BLaER1 treated with 17β-estradiol and CSF1 and Interleukin-3, amounts not matched to agents 10 nM and 100 nM (cell line): Measurements from ENCODE around the gene DEFB123.

Experiments
- H3K27ac ChIP-seq, 11 experiments: shearing (Covaris generic); formaldehyde crosslinking; 2 replicates each; pipeline ENCODE4 v1.8.1; 2022
- H3K27me3 ChIP-seq, 11 experiments: shearing (Covaris generic); formaldehyde crosslinking; 2 replicates each; pipeline ENCODE4 v1.8.1; 2022
- H3K36me3 ChIP-seq, 11 experiments: shearing (Covaris generic); formaldehyde crosslinking; 2 replicates each; pipeline ENCODE4 v1.8.1; 2022
- H3K4me1 ChIP-seq, 10 experiments: shearing (Covaris generic); formaldehyde crosslinking; 2 replicates each; pipeline ENCODE4 v1.8.1; 2022
- H3K4me2 ChIP-seq, 11 experiments: shearing (Covaris generic); formaldehyde crosslinking; 2 replicates each; pipeline ENCODE4 v1.8.1; 2022
- H3K4me3 ChIP-seq, 10 experiments: shearing (Covaris generic); formaldehyde crosslinking; 2 replicates each; pipeline ENCODE4 v1.8.1; 2022
- H3K9ac ChIP-seq, 11 experiments: shearing (Covaris generic); formaldehyde crosslinking; 2 replicates each; pipeline ENCODE4 v1.8.1; 2022
- H3K9me3 ChIP-seq, 11 experiments: shearing (Covaris generic); formaldehyde crosslinking; replicated peaks in 1 of 11; 2 replicates each; pipeline ENCODE4 v1.8.1; 2022
- H4K20me1 ChIP-seq, 11 experiments: shearing (Covaris generic); formaldehyde crosslinking; 2 replicates each; pipeline ENCODE4 v1.8.1; 2022
- Cebpa-rat ChIP-seq, 11 experiments: shearing (Covaris generic); IDR thresholded peaks; 2 replicates each; pipeline ENCODE4 v1.8.1; 2022

The DEFB123 gene

DNA sequence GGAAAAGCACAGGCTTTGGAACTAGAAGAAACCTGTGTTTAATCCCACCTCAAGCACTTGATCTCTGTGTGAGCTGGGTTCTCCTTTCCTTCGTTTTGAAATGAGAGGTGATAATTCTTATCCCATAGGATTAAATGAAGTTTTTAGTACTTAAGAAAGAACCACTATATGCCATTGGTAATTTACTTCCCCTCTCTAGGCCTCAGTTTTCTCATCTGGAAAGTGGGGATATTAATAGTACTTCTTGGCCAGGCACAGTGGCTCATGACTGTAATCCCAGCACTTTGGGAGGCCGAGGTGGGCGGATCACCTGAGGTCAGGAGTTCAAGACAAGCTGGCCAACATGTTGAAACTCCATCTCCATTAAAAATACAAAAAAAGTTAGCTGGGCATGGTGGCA is 48.7 kb downstream of the DEFB123 start:
- no peaks in the 10 kb centered on the region; a peak in 1 of 22 replicates for H3K27me3 ChIP-seq

DNA sequence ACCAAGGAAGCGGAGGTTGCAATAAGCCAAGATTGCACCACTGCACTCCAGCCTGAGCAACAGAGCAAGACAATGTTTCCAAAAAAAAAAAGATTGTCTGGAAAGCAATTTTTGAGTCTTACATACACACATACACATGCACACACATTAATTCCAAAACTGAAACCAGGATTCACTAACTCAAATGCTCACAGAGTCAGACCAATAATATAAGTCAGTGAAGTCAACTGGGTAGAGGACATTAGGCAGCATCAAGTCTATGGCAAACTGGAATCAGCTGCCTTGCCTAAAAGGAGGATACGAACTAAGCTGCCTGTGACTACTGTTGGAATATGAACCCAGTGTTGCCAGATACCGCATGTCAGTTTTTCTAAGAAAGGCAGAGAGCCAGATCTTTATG is 50.3 kb downstream of the DEFB123 start:
- no peak for TF ChIP-seq Cebpa-rat (IDR thresholded peaks at IDR 0.05)
- Histone ChIP-seq H3K4me1 (peaks cover 0 to 8% (median 4%) of the 10 kb centered on the region in 10 experiments; a peak in 4 of 20 replicates), H3K9me3 (no peaks in the 10 kb centered on the region; a peak in 1 of 22 replicates), H4K20me1 (no peaks in the 10 kb centered on the region), H3K27ac (no peak overlapping the region), H3K36me3 (no peaks in the 10 kb centered on the region), H3K4me3 (no peak overlapping the region), H3K9ac (no peak overlapping the region), H3K27me3 (no peaks in the 10 kb centered on the region), H3K4me2 (no peak overlapping the region)

More for the DNA sequence above, 48.7 kb downstream of the DEFB123 start:
- H3K4me3 ChIP-seq, result no peak overlapping the region
- peaks cover 0 to 6% (median 3%) of the 10 kb centered on the region in 11 experiments; a peak in 5 of 22 replicates for H3K9me3 ChIP-seq
- H3K27ac ChIP-seq, result no peak overlapping the region
- no peak overlapping the region for H3K4me2 ChIP-seq
- H3K36me3 ChIP-seq, result no peaks in the 10 kb centered on the region
- TF ChIP-seq Cebpa-rat (IDR thresholded peaks at IDR 0.05), result no peak
- no peak overlapping the region for H3K9ac ChIP-seq
- H4K20me1 ChIP-seq, result no peaks in the 10 kb centered on the region
- peaks cover 0 to 10% (median 6%) of the 10 kb centered on the region in 10 experiments; a peak in 4 of 20 replicates for H3K4me1 ChIP-seq

DNA sequence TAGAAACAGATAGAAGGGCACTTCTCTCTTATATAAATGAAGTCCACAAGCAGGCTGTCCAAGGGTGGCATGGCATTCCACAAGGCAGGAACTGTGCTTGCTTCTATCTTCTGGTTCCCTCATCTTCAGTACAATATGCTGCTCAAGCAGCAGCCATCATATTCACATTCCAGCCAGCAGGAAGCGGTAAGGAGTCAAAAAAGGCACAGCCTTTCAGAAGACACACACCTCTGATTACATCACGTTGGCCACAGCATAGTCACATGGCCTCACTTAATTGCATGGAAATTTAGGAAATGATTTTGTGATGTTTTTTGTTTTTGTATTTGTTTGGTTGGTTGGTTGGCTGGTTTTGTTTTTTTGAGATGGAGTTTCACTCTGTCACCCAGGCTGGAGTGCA is 53.7 kb downstream of the DEFB123 start:
- Histone ChIP-seq H3K4me3 (no peak overlapping the region), H3K9ac (no peak overlapping the region), H3K9me3 (no peaks in the 10 kb centered on the region; a peak in 1 of 22 replicates), H3K4me2 (no peak overlapping the region), H3K27ac (no peak overlapping the region), H3K4me1 (peaks cover 0 to 8% (median 0%) of the 10 kb centered on the region in 10 experiments; a peak in 2 of 20 replicates), H4K20me1 (no peaks in the 10 kb centered on the region), H3K36me3 (no peaks in the 10 kb centered on the region), H3K27me3 (no peaks in the 10 kb centered on the region)
- TF ChIP-seq Cebpa-rat (IDR thresholded peaks at IDR 0.05), result no peak

DNA sequence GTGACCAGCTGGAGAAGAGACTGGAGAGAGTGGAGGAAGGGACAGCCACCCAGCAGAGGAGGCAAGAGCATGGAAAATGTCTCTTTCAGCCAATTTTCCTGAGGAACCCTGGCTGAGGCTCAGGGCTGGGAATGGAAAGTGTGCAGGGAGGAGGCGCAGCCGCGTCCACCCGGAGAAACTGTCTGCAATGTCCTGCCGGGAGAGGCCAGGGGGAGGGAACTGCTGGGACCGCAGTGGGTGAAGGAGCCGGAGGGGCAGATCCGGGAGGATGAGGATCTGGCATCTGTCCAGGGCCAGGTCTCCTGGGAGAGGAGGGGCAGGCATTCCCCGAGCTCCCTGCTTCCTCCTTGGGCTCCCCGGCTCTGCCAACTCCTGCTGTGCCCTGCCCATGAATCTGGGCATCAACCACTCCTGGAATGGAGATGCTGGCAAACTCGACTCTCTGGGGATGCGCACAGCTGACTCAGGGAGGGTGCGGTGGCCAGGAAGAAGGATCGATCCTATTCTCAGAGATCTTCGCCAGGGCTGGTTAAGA is 56.4 kb downstream of the DEFB123 start:
- Histone ChIP-seq H4K20me1 (no peaks in the 10 kb centered on the region), H3K9ac (no peak overlapping the region), H3K27ac (no peak overlapping the region), H3K36me3 (no peaks in the 10 kb centered on the region), H3K4me3 (no peak overlapping the region), H3K4me2 (no peak overlapping the region), H3K9me3 (no peaks in the 10 kb centered on the region; a peak in 1 of 22 replicates), H3K4me1 (peaks cover 0 to 8% (median 0%) of the 10 kb centered on the region in 10 experiments; a peak in 2 of 20 replicates), H3K27me3 (no peaks in the 10 kb centered on the region)
- no peak for TF ChIP-seq Cebpa-rat (IDR thresholded peaks at IDR 0.05)

DNA sequence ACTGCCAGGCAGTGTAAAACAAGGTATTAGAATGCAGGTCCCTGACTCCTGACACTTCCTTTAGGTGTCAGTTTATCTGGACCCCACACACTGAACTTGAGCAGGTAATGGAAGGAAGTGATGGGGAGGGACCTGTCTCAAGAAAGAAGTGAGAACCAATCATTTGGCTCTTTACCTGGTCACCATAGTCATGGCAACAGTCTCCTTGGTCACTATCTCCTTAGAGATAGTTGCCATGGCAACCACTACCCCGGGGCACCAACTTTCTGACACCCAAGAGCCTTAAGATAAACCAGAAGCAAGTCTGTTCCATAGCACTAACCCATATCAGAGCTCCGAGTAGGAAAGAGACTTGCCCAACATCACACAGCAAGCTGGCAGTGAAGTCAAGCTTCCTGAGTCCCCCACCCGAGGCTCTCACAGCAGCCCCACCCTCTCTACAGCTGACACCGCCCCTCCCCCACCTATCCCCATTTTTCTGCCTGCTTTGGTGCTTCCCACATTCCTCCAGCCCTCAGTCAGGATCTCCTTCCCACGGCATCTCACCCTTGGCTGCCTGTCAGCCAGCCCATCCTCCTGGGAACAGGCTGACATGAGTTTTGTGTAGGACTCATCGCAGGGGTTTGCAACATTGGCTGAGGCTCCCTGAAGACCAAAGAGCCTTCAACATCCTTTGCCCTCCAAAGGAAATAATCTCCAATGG is 57.6 kb downstream of the DEFB123 start:
- Histone ChIP-seq H3K27ac (no peak overlapping the region), H3K27me3 (no peaks in the 10 kb centered on the region), H3K4me2 (no peak overlapping the region), H3K4me1 (peaks cover 0 to 2% (median 0%) of the 10 kb centered on the region in 10 experiments; a peak in 1 of 20 replicates), H4K20me1 (no peaks in the 10 kb centered on the region), H3K9me3 (no peaks in the 10 kb centered on the region; a peak in 1 of 22 replicates), H3K4me3 (no peak overlapping the region), H3K9ac (no peak overlapping the region), H3K36me3 (no peaks in the 10 kb centered on the region)
- TF ChIP-seq Cebpa-rat (IDR thresholded peaks at IDR 0.05), result no peak
